Stimulated activated CD4-positive, alpha-beta T cell treated with anti-CD3 and anti-CD28 coated beads, TNF-alpha, amount 100 ng/mL, for 24 hours (primary cell): ENCODE data around the gene TRAF3IP1.

Source experiments
- DNase-seq, 3 experiments: peaks; one replicate each; pipeline ENCODE4 v3.0.0-alpha.2; 2020; ENCODE audit warnings: low read depth in 3 of 3

TRAF3IP1 gene

GRCh38 chr2:238408615-238409340 lies 88.5 kb downstream of the TRAF3IP1 start:
- DNase-seq: no peak

- DNase-seq: no peak
Observed at GRCh38 chr2:238409341-238410199, 89.3 kb downstream of the TRAF3IP1 start.

GRCh38 chr2:238412067-238412767 lies 91.9 kb downstream of the TRAF3IP1 start:
- DNase-seq: no peak

GRCh38 chr2:238413368-238413767 lies 93.0 kb downstream of the TRAF3IP1 start:
- DNase-seq: no peak

- no peak for DNase-seq
Observed at GRCh38 chr2:238415036-238415764, 94.9 kb downstream of the TRAF3IP1 start.

- DNase-seq: no peak
Observed at GRCh38 chr2:238415893-238416292, 95.6 kb downstream of the TRAF3IP1 start.

- no peak for DNase-seq
Observed at GRCh38 chr2:238418196-238418998, 98.1 kb downstream of the TRAF3IP1 start.

- DNase-seq: no peak
Observed at GRCh38 chr2:238418999-238419546, 98.8 kb downstream of the TRAF3IP1 start.

- no peak for DNase-seq
Observed at GRCh38 chr2:238420442-238420841, 100.1 kb downstream of the TRAF3IP1 start.

GRCh38 chr2:238420878-238421694 lies 100.8 kb downstream of the TRAF3IP1 start:
- DNase-seq: no peak

- DNase-seq: no peak
Observed at GRCh38 chr2:238421695-238422035, 101.3 kb downstream of the TRAF3IP1 start.

GRCh38 chr2:238422285-238422684 lies 102.0 kb downstream of the TRAF3IP1 start:
- no peak for DNase-seq

GRCh38 chr2:238422940-238423339 lies 102.6 kb downstream of the TRAF3IP1 start:
- no peak for DNase-seq

- DNase-seq: no peak
Observed at GRCh38 chr2:238423561-238424312, 103.4 kb downstream of the TRAF3IP1 start.

GRCh38 chr2:238424313-238424700 lies 104.0 kb downstream of the TRAF3IP1 start:
- no peak for DNase-seq

- DNase-seq: no peak
Observed at GRCh38 chr2:238425505-238425978, 105.2 kb downstream of the TRAF3IP1 start.

- DNase-seq: no peak
Observed at GRCh38 chr2:238425979-238426567, 105.8 kb downstream of the TRAF3IP1 start.
